Keratinocyte (primary cell): ENCODE results near the gene CCR8. TPM values are rescaled to one million over a fixed set of nuclear protein-coding genes. Genes with fewer than 3 reads are reported as not detected.

Experiments
- DNase-seq: peaks from one replicate; pipeline ENCODE4 v3.0.0-alpha.2; 2011; ENCODE audit warnings: low read depth, missing footprints, low spot score
- FAIRE-seq: peaks from 2 replicates; lab custom pipeline; 2011; peaks lifted over from hg19 to GRCh38; lab: Jason Lieb, UNC
- H2AFZ ChIP-seq: 2 replicates; pipeline ENCODE4 v1.6.0; 2012; ENCODE audit warnings: low read length, control low read depth, inconsistent platforms; ENCODE audit not compliant: control insufficient read depth
- H3K27ac ChIP-seq: 2 replicates; pipeline ENCODE4 v1.5.1; 2011; ENCODE audit warnings: low read length; ENCODE audit not compliant: control insufficient read depth, insufficient read depth
- H3K27me3 ChIP-seq: 3 replicates; pipeline ENCODE4 v1.6.0; 2011; ENCODE audit warnings: low read length; ENCODE audit not compliant: control insufficient read depth, insufficient read depth; ENCODE audit errors: extremely low read depth
- H3K36me3 ChIP-seq, 2 experiments: 2 replicates in 1 of 2; 3 replicates in 1 of 2; pipeline ENCODE4 v1.5.1; 2011; ENCODE audit warnings: low read length in 2 of 2, mild to moderate bottlenecking in 1 of 2; ENCODE audit not compliant: control insufficient read depth in 2 of 2, insufficient read depth in 2 of 2; ENCODE audit errors: extremely low read depth in 1 of 2
- H3K4me1 ChIP-seq: 3 replicates; pipeline ENCODE4 v1.5.1; 2011; ENCODE audit warnings: low read length; ENCODE audit not compliant: control insufficient read depth, insufficient read depth; ENCODE audit errors: extremely low read depth
- H3K4me2 ChIP-seq: 3 replicates; pipeline ENCODE4 v1.6.0; 2011; ENCODE audit warnings: low read depth, low read length; ENCODE audit not compliant: control insufficient read depth, insufficient read depth; ENCODE audit errors: extremely low read depth
- H3K4me3 ChIP-seq, 3 experiments: fragments of 200-600 bp in 1 of 3; sonication (generic) in 1 of 3; 2 replicates in 2 of 3; 3 replicates in 1 of 3; pipeline ENCODE4 v1.5.1; 2011 to 2016; ENCODE audit warnings: low read length in 3 of 3, mild to moderate bottlenecking in 3 of 3, control low read depth in 2 of 3, inconsistent platforms in 1 of 3, low read depth in 1 of 3, mixed read lengths in 1 of 3, mixed run types in 1 of 3, moderate library complexity in 1 of 3; ENCODE audit not compliant: control insufficient read depth in 2 of 3, insufficient read depth in 2 of 3; ENCODE audit errors: extremely low read depth in 1 of 3
- H3K79me2 ChIP-seq: 2 replicates; pipeline ENCODE4 v1.6.0; 2012; ENCODE audit warnings: low read length; ENCODE audit not compliant: control insufficient read depth, insufficient read depth
- H3K9ac ChIP-seq: 3 replicates; pipeline ENCODE4 v1.6.0; 2011; ENCODE audit warnings: low read length; ENCODE audit not compliant: control insufficient read depth, insufficient read depth; ENCODE audit errors: extremely low read depth
- H3K9me1 ChIP-seq: 3 replicates; pipeline ENCODE4 v1.6.0; 2011; ENCODE audit warnings: low read length; ENCODE audit not compliant: control insufficient read depth, insufficient read depth; ENCODE audit errors: extremely low read depth
- H3K9me3 ChIP-seq: 2 replicates; pipeline ENCODE4 v1.5.1; 2012; ENCODE audit warnings: low read depth, low read length; ENCODE audit not compliant: control insufficient read depth
- H4K20me1 ChIP-seq: 3 replicates; pipeline ENCODE4 v1.6.0; 2011; ENCODE audit warnings: low read length; ENCODE audit not compliant: control insufficient read depth, insufficient read depth; ENCODE audit errors: extremely low read depth
- CTCF ChIP-seq, 3 experiments: IDR thresholded peaks in 1 of 3; conservative IDR thresholded peaks in 1 of 3; optimal IDR thresholded peaks in 1 of 3; 2 replicates in 2 of 3; 3 replicates in 1 of 3; pipeline versions ENCODE3 to v1.5.1; 2011; ENCODE audit warnings: low read length in 3 of 3, mild to moderate bottlenecking in 3 of 3, moderate library complexity in 2 of 3, control low read depth in 1 of 3, inconsistent platforms in 1 of 3; ENCODE audit not compliant: insufficient read depth in 2 of 3; ENCODE audit errors: extremely low read depth in 1 of 3
- EZH2 ChIP-seq: IDR thresholded peaks from one replicate; pipeline ENCODE4 v1.6.1; 2012; ENCODE audit warnings: inconsistent platforms, mild to moderate bottlenecking, low read length, moderate library complexity
- dilution Hi-C: fragments of 300-500 bp; cut with MboI; formaldehyde crosslinking; loops from one replicate; pipeline ENCODE4 v1.7.0; 2020; ENCODE audit warnings: low sequenced_read_pairs; ENCODE audit not compliant: extremely low pct_ligation_motif_present
- polyA plus RNA-seq, 5 experiments: library from polyadenylated mRNA; depleted of rRNA in 3 of 5; stranded (reverse) in 3 of 5; stranded (forward) in 1 of 5; unstranded in 1 of 5; fragments of >200 nt; gene quantifications; 1 replicate in 1 of 5; 2 replicates in 3 of 5; 3 replicates in 1 of 5; pipeline versions ENCODE4 v1.2.1 to v1.2.3, GENCODE V29; 2011 to 2012; ENCODE audit warnings: missing spikeins in 2 of 5, low read depth in 1 of 5, low replicate concordance in 1 of 5

Gene CCR8
- polyA plus RNA-seq, 1 donor (not counting 4 experiments of a cell fraction or from before 2014, with no cell fraction given): not detected

- no peak for FAIRE-seq
- H3K9me3 ChIP-seq: no peaks in the 10 kb centered on the region
- no peak for DNase-seq
- no peak overlapping the region for H3K9ac ChIP-seq
- TF ChIP-seq CTCF (optimal IDR thresholded peaks at IDR 0.05 in 1 of 3, IDR thresholded peaks at IDR 0.05 in 1 of 3, conservative IDR thresholded peaks at IDR 0.05 in 1 of 3; ENCODE audit: extremely low read depth in 1 of 3, insufficient read depth in 2 of 3, low read length in 3 of 3) (no peak), EZH2 (no peak)
- dilution Hi-C loops: no loop called here
- H3K27ac ChIP-seq: no peak overlapping the region
- no peaks in the 10 kb centered on the region for H3K4me1 ChIP-seq
- H3K79me2 ChIP-seq: no peaks in the 10 kb centered on the region
- H2AFZ ChIP-seq: no peak overlapping the region
- no peak overlapping the region for H3K4me3 ChIP-seq
- H4K20me1 ChIP-seq: no peaks in the 10 kb centered on the region
- no peak overlapping the region for H3K4me2 ChIP-seq
- H3K36me3 ChIP-seq: no peaks in the 10 kb centered on the region
- H3K27me3 ChIP-seq: no peaks in the 10 kb centered on the region
- no peaks in the 10 kb centered on the region for H3K9me1 ChIP-seq
Measured at GRCh38 chr3:39322936-39323335, 6.6 kb upstream of the CCR8 start.

- dilution Hi-C loops: no loop called here
- FAIRE-seq (no peak), DNase-seq (no peak)
- no peak overlapping the region for H2AFZ ChIP-seq
- no peak overlapping the region for H3K9ac ChIP-seq
- no peaks in the 10 kb centered on the region for H3K36me3 ChIP-seq
- no peaks in the 10 kb centered on the region for H3K79me2 ChIP-seq
- no peaks in the 10 kb centered on the region for H3K27me3 ChIP-seq
- H3K9me3 ChIP-seq: no peaks in the 10 kb centered on the region
- H3K4me2 ChIP-seq: no peak overlapping the region
- no peak overlapping the region for H3K27ac ChIP-seq
- no peaks in the 10 kb centered on the region for H4K20me1 ChIP-seq
- H3K4me3 ChIP-seq: no peak overlapping the region
- TF ChIP-seq EZH2: no peak
- TF ChIP-seq CTCF (optimal IDR thresholded peaks at IDR 0.05 in 1 of 3, IDR thresholded peaks at IDR 0.05 in 1 of 3, conservative IDR thresholded peaks at IDR 0.05 in 1 of 3; ENCODE audit: extremely low read depth in 1 of 3, insufficient read depth in 2 of 3, low read length in 3 of 3): no peak
- H3K4me1 ChIP-seq: no peaks in the 10 kb centered on the region
- H3K9me1 ChIP-seq: no peaks in the 10 kb centered on the region
Measured at GRCh38 chr3:39323494-39323893, 6.0 kb upstream of the CCR8 start.
